GM12878 (cell line): ENCODE measurements around the gene CAMTA1. TPM values are rescaled to one million over a fixed set of nuclear protein-coding genes. Genes with fewer than 3 reads are reported as not detected.

Experiments used
- ATAC-seq: fragments of 200-7000 bp; cut with Tn5 transposase; 3 replicates; pipeline ENCODE4 v1.9.1; 2020; ENCODE audit warnings: mild to moderate bottlenecking, moderate library complexity
- BruUV-seq: library from RNA; stranded (reverse); fragments of 400-500 nt; replicated peaks from 2 replicates; lab custom pipeline; 2021; lab: Mats Ljungman, UMichigan
- CTCF ChIA-PET: fragments of 300-600 bp; sonication (Branson Sonifier 250); formaldehyde crosslinking; extraction: SDS; loops from one replicate; lab custom pipeline; 2021; ENCODE audit warnings: inconsistent platforms; lab: Yijun Ruan, JAX
- POLR2A ChIA-PET: fragments of 350-600 bp; formaldehyde crosslinking; extraction: SDS; loops from one replicate; lab custom pipeline; 2021; ENCODE audit warnings: inconsistent platforms; lab: Charles Lee
- RAD21 ChIA-PET: fragments of 300-600 bp; sonication (Branson Sonifier 250); formaldehyde crosslinking; loops from one replicate; lab custom pipeline; 2023; ENCODE audit warnings: antibody characterized with exemption; ENCODE audit not compliant: unreplicated experiment; lab: Charles Lee
- SMC1A ChIA-PET: fragments of 300-600 bp; sonication (Branson Sonifier 250); formaldehyde crosslinking; loops from one replicate; lab custom pipeline; 2023; ENCODE audit not compliant: unreplicated experiment, uncharacterized antibody; lab: Charles Lee
- DNase-seq: peaks from one replicate; pipeline ENCODE4 v3.0.0-alpha.2; 2011; ENCODE audit warnings: low read depth, low spot score
- FAIRE-seq: peaks from 3 replicates; lab custom pipeline; 2011; peaks lifted over from hg19 to GRCh38; lab: Jason Lieb, UNC
- H2AFZ ChIP-seq: 2 replicates; pipeline ENCODE4 v1.6.0; 2011; ENCODE audit warnings: low read depth, low read length, control low read depth; ENCODE audit not compliant: control insufficient read depth
- H3K27ac ChIP-seq: 2 replicates; pipeline ENCODE4 v1.5.1; 2011; ENCODE audit warnings: control low read depth; ENCODE audit not compliant: control insufficient read depth, insufficient read depth
- H3K27me3 ChIP-seq, 2 experiments: replicated peaks in 1 of 2; 2 replicates each; pipeline versions ENCODE4 v1.6.0 to v1.6.1; 2011; ENCODE audit warnings: low read length in 1 of 2; ENCODE audit not compliant: control insufficient read depth in 2 of 2, insufficient read depth in 2 of 2
- H3K36me3 ChIP-seq, 2 experiments: 2 replicates each; pipeline ENCODE4 v1.5.1; 2011; ENCODE audit warnings: low read length in 1 of 2; ENCODE audit not compliant: control insufficient read depth in 2 of 2, insufficient read depth in 2 of 2
- H3K4me1 ChIP-seq: 2 replicates; pipeline ENCODE4 v1.6.1; 2011; ENCODE audit warnings: mild to moderate bottlenecking, low read length, moderate library complexity, mixed read lengths; ENCODE audit not compliant: control insufficient read depth, insufficient read depth
- H3K4me2 ChIP-seq: 2 replicates; pipeline ENCODE4 v1.6.0; 2011; ENCODE audit warnings: control low read depth; ENCODE audit not compliant: control insufficient read depth, insufficient read depth
- H3K4me3 ChIP-seq: fragments of 200-600 bp; sonication (generic); 2 replicates; pipeline ENCODE4 v1.5.1; 2016
- H3K79me2 ChIP-seq: 2 replicates; pipeline ENCODE4 v1.6.0; 2011; ENCODE audit warnings: low read length; ENCODE audit not compliant: control insufficient read depth, insufficient read depth
- H3K9ac ChIP-seq: 2 replicates; pipeline ENCODE4 v1.8.0; 2011; ENCODE audit warnings: low read length, control low read depth, mixed read lengths; ENCODE audit not compliant: control insufficient read depth, insufficient read depth
- H3K9me3 ChIP-seq: replicated peaks from 3 replicates; pipeline ENCODE4 v1.5.1; 2011; ENCODE audit warnings: mild to moderate bottlenecking, low read length; ENCODE audit not compliant: control insufficient read depth, insufficient read depth
- H4K20me1 ChIP-seq: 2 replicates; pipeline ENCODE4 v1.6.0; 2011; ENCODE audit not compliant: control insufficient read depth, insufficient read depth
- EZH2 ChIP-seq: IDR thresholded peaks from 2 replicates; pipeline ENCODE4 v1.6.1; 2012; ENCODE audit warnings: low read depth, mild to moderate bottlenecking, control low read depth, inconsistent platforms, low read length, borderline replicate concordance; ENCODE audit not compliant: control insufficient read depth
- JUND ChIP-seq: IDR thresholded peaks from 2 replicates; pipeline ENCODE4 v1.6.1; 2012; ENCODE audit warnings: low read depth, mild to moderate bottlenecking, low read length, improper control_type of control experiment, moderate library complexity
- KDM1A ChIP-seq: fragments of 200-600 bp; sonication (generic); IDR thresholded peaks from 2 replicates; pipeline ENCODE4 v1.6.1; 2016; ENCODE audit warnings: borderline replicate concordance
- MAX ChIP-seq: IDR thresholded peaks from 2 replicates; pipeline ENCODE4 v1.6.1; 2012; ENCODE audit warnings: low read depth, low read length, improper control_type of control experiment
- PKNOX1 ChIP-seq: fragments of 450-650 bp; IDR thresholded peaks from 2 replicates; pipeline ENCODE4 v1.6.1; 2016; ENCODE audit warnings: mild to moderate bottlenecking
- SIN3A ChIP-seq: IDR thresholded peaks from 2 replicates; pipeline ENCODE4 v1.6.1; 2012; ENCODE audit warnings: low read depth, low read length, improper control_type of control experiment
- SP1 ChIP-seq: IDR thresholded peaks from one replicate; pipeline ENCODE4 v1.6.1; 2011; ENCODE audit warnings: low read depth, low read length
- SUPT20H ChIP-seq: IDR thresholded peaks from 2 replicates; pipeline ENCODE4 v1.6.1; 2011; ENCODE audit warnings: low read depth, mild to moderate bottlenecking, low read length, moderate library complexity, borderline replicate concordance; ENCODE audit not compliant: control insufficient read depth
- YBX1 ChIP-seq: fragments of 450-650 bp; IDR thresholded peaks from 2 replicates; pipeline ENCODE4 v1.6.1; 2016; ENCODE audit warnings: antibody characterized with exemption
- ZBTB33 ChIP-seq: fragments of 450-650 bp; IDR thresholded peaks from 2 replicates; pipeline ENCODE4 v1.6.1; 2017; ENCODE audit warnings: mild to moderate bottlenecking
- WGBS: methylation state at CpG from one replicate; pipeline ENCODE4 v1.1.6; 2016; ENCODE audit warnings: low lambda C conversion rate; ENCODE audit not compliant: insufficient replicate concordance, insufficient coverage; ENCODE audit errors: missing lambda C conversion rate; 5-methylcytosine and 5-hydroxymethylcytosine counted together
- in situ Hi-C: fragments of 300-500 bp; cut with MboI; formaldehyde crosslinking; loops from 9 replicates; pipeline ENCODE4 v1.14.3; 2018; ENCODE audit warnings: mixed read lengths
- intact Hi-C: fragments of 100-400 bp; cut with micrococcal nuclease; formaldehyde crosslinking; loops from one replicate; pipeline ENCODE4 v1.14.2; 2022; ENCODE audit not compliant: unreplicated experiment
- polyA plus RNA-seq, 11 experiments: library from polyadenylated mRNA; depleted of rRNA in 4 of 11; unstranded in 6 of 11; stranded (reverse) in 5 of 11; fragments of >200 nt; fragmentation: Nextera tagmentation in 4 of 11; fragmentation: Illumina TruSeq in 1 of 11; extraction: Ambion mirVana in 4 of 11; extraction: Trizol in 1 of 11; gene quantifications; 1 replicate in 1 of 11; 2 replicates in 10 of 11; pipeline versions ENCODE4 v1.2.1 to v1.2.3, GENCODE V29; 2011 to 2016; ENCODE audit warnings: inconsistent platforms in 2 of 11, missing spikeins in 2 of 11, low read depth in 1 of 11
- total RNA-seq, 4 experiments: library from RNA; depleted of rRNA in 3 of 4; stranded (reverse); fragments of >200 nt in 3 of 4; fragmentation: Illumina TruSeq in 1 of 4; extraction: Trizol in 1 of 4; gene quantifications; 2 replicates each; pipeline versions ENCODE4 v1.2.1 to v1.2.3, GENCODE V29; 2013 to 2021
- TF ChIP-seq, protein P1 (sequence below): IDR thresholded peaks from 2 replicates; pipeline ENCODE4 v1.6.1; 2012; ENCODE audit warnings: low read length, inconsistent platforms

Gene CAMTA1
- total and polyA plus RNA-seq, 10 of the 15 experiments (the other 5 are each of a cell fraction or from before 2014, with no cell fraction given): 37.7 to 148 (median 76.4) TPM

DNA sequence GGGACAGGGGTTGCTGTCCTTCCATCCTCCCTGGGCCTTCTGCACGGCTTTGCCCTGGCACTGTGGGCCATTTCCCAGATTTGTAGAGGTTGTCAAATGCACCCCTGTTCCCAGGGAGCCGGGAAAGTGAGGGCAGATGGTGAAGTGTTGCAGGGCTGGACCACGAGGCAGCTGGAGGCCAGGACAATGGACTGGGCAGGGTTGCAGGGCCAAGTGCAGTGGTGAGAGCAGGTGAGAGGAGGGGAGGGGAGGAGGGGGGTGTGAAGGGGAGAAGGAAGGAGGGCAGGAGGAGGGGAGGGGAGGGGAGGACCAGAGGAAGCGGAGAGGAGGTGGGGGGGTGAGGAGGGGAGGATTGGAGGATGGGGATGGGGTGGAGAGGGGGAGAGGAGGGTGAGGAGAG is 443.9 kb downstream of the CAMTA1 start:
- ChIA-PET CTCF (no interaction called here), POLR2A (no interaction called here), SMC1A (no interaction called here), RAD21 (no interaction called here)
- no peaks in the 10 kb centered on the region for H3K36me3 ChIP-seq
- WGBS: 2% methylated on average over 3 of the region's 4 CpGs
- no peak overlapping the region for H3K27ac ChIP-seq
- H3K4me1 ChIP-seq: no peaks in the 10 kb centered on the region
- intact Hi-C loops: no loop called here
- no peak overlapping the region for H3K4me2 ChIP-seq
- H4K20me1 ChIP-seq: no peaks in the 10 kb centered on the region
- FAIRE-seq (no peak), ATAC-seq (no peak), DNase-seq (no peak)
- TF ChIP-seq PKNOX1 (no peak), MAX (no peak), SP1 (no peak), YBX1 (no peak), KDM1A (no peak), JUND (no peak), ZBTB33 (no peak), SUPT20H (no peak), SIN3A (no peak), EZH2 (no peak)
- TF ChIP-seq, protein P1, sequence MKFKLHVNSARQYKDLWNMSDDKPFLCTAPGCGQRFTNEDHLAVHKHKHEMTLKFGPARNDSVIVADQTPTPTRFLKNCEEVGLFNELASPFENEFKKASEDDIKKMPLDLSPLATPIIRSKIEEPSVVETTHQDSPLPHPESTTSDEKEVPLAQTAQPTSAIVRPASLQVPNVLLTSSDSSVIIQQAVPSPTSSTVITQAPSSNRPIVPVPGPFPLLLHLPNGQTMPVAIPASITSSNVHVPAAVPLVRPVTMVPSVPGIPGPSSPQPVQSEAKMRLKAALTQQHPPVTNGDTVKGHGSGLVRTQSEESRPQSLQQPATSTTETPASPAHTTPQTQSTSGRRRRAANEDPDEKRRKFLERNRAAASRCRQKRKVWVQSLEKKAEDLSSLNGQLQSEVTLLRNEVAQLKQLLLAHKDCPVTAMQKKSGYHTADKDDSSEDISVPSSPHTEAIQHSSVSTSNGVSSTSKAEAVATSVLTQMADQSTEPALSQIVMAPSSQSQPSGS: no peak
- no peak overlapping the region for H3K9ac ChIP-seq
- in situ Hi-C loops: no loop called here
- H3K9me3 ChIP-seq: no peaks in the 10 kb centered on the region
- H2AFZ ChIP-seq: no peak overlapping the region
- H3K79me2 ChIP-seq: no peaks in the 10 kb centered on the region
- no peak overlapping the region for H3K4me3 ChIP-seq
- no peaks in the 10 kb centered on the region; a peak in 3 of 4 replicates for H3K27me3 ChIP-seq
- BruUV-seq: no TSS peak
